Uterus (tissue), 4 donors: ENCODE data around the gene SIGLEC7. TPM values are rescaled to one million over a fixed set of nuclear protein-coding genes. Genes with fewer than 3 reads are reported as not detected.
"Not testable (repeated sequence)": the region's sequence is repeated elsewhere in the genome, so short reads cannot be mapped to it uniquely, and the experiment has no call there.

ENCODE experiments used
- DNase-seq, 2 donors: peaks; one replicate each; pipeline ENCODE4 v3.0.0-alpha.2; 2019 to 2020
- H3K27ac ChIP-seq, 2 donors: fragments of 200-600 bp; sonication (generic); 1 replicate in 1 of 2; 2 replicates in 1 of 2; pipeline ENCODE4 v1.5.1; 2016 to 2018
- H3K27me3 ChIP-seq, 2 donors: fragments of 200-600 bp; sonication (generic); one replicate each; pipeline ENCODE4 v1.5.1; 2018 to 2019; ENCODE audit warnings: control low read depth in 1 of 2
- H3K36me3 ChIP-seq, 2 donors: fragments of 200-600 bp; sonication (generic); one replicate each; pipeline ENCODE4 v1.5.1; 2019; ENCODE audit warnings: control low read depth in 1 of 2
- H3K4me1 ChIP-seq, 2 donors: fragments of 200-600 bp; sonication (generic); one replicate each; pipeline ENCODE4 v1.5.1; 2018 to 2019; ENCODE audit warnings: control low read depth in 1 of 2
- H3K4me3 ChIP-seq, 2 donors: fragments of 200-600 bp; sonication (generic); 1 replicate in 1 of 2; 2 replicates in 1 of 2; pipeline ENCODE4 v1.5.1; 2018 to 2019; ENCODE audit warnings: mild to moderate bottlenecking in 1 of 2
- H3K9me3 ChIP-seq, 2 donors: fragments of 200-600 bp; sonication (generic); one replicate each; pipeline ENCODE4 v1.5.1; 2019; ENCODE audit warnings: control low read depth in 1 of 2
- CTCF ChIP-seq, 4 experiments: fragments of 200-600 bp in 2 of 4; fragments of 450-650 bp in 2 of 4; sonication (generic) in 2 of 4; IDR thresholded peaks; one replicate each; pipeline ENCODE4 v1.5.1; 2016 to 2019; ENCODE audit warnings: antibody characterized with exemption in 4 of 4, mild to moderate bottlenecking in 2 of 4, moderate library complexity in 1 of 4
- POLR2A ChIP-seq, 2 donors: fragments of 450-650 bp; IDR thresholded peaks; one replicate each; pipeline ENCODE4 v1.6.1; 2016; ENCODE audit warnings: antibody characterized with exemption in 2 of 2, mild to moderate bottlenecking in 1 of 2, moderate library complexity in 1 of 2
- intact Hi-C: fragments of 100-400 bp; cut with DNase I; formaldehyde crosslinking; loops from one replicate; pipeline ENCODE4 v1.15.1; 2023; ENCODE audit warnings: low total_unique reads
- total RNA-seq, 4 donors: library from RNA; depleted of rRNA in 3 of 4; stranded (reverse); fragments of >200 nt in 3 of 4; gene quantifications; one replicate each; pipeline versions ENCODE4 v1.1.0 to v1.2.4, GENCODE V29; 2014 to 2023
- donor health status: DM: yes; HTN: yes; CAD: no.

The SIGLEC7 gene
- total RNA-seq, 4 donors from 2014 or later: 0.14 to 0.59 TPM; not detected in 2

- intact Hi-C loops: no loop called here
- Histone ChIP-seq H3K27me3 (no peaks in the 10 kb centered on the region), H3K9me3 (no peaks in the 10 kb centered on the region), H3K4me1 (no peaks in the 10 kb centered on the region), H3K27ac (no peak overlapping the region), H3K36me3 (no peaks in the 10 kb centered on the region), H3K4me3 (no peak overlapping the region)
- DNase-seq: no peak
- TF ChIP-seq CTCF (IDR thresholded peaks at IDR 0.05) (no peak), POLR2A (IDR thresholded peaks at IDR 0.05) (no peak)
Measured at GRCh38 chr19:51137792-51138425, 4.2 kb upstream of the SIGLEC7 start.

- Histone ChIP-seq H3K36me3 (no peaks in the 10 kb centered on the region), H3K4me1 (no peaks in the 10 kb centered on the region), H3K27me3 (no peaks in the 10 kb centered on the region), H3K9me3 (no peaks in the 10 kb centered on the region), H3K27ac (no peak overlapping the region), H3K4me3 (no peak overlapping the region)
- TF ChIP-seq CTCF (IDR thresholded peaks at IDR 0.05) (no peak), POLR2A (IDR thresholded peaks at IDR 0.05) (no peak)
- intact Hi-C loops: no loop called here
- no peak for DNase-seq
Measured at GRCh38 chr19:51138549-51138979, 3.5 kb upstream of the SIGLEC7 start.

- Histone ChIP-seq H3K27me3 (no peaks in the 10 kb centered on the region), H3K27ac (no peak overlapping the region), H3K4me3 (no peak overlapping the region), H3K4me1 (no peaks in the 10 kb centered on the region), H3K36me3 (no peaks in the 10 kb centered on the region), H3K9me3 (no peaks in the 10 kb centered on the region)
- no peak for TF ChIP-seq POLR2A (IDR thresholded peaks at IDR 0.05)
- TF ChIP-seq CTCF (IDR thresholded peaks at IDR 0.05): no peak
- no peak for DNase-seq
- intact Hi-C loops: no loop called here
Measured at GRCh38 chr19:51139299-51140014, 2.6 kb upstream of the SIGLEC7 start.

GRCh38 chr19:51140441-51140840, 1.7 kb upstream of the SIGLEC7 start:
- Histone ChIP-seq H3K4me3 (no peak overlapping the region), H3K9me3 (no peaks in the 10 kb centered on the region), H3K36me3 (no peaks in the 10 kb centered on the region), H3K27ac (no peak overlapping the region), H3K4me1 (no peaks in the 10 kb centered on the region), H3K27me3 (no peaks in the 10 kb centered on the region)
- TF ChIP-seq CTCF (IDR thresholded peaks at IDR 0.05) (no peak), POLR2A (IDR thresholded peaks at IDR 0.05) (no peak)
- no peak for DNase-seq
- intact Hi-C loops: no loop called here

GRCh38 chr19:51141181-51141580, 920 bp upstream of the SIGLEC7 start:
- Histone ChIP-seq H3K4me1 (no peaks in the 10 kb centered on the region), H3K9me3 (no peaks in the 10 kb centered on the region), H3K27me3 (no peaks in the 10 kb centered on the region), H3K27ac (no peak overlapping the region), H3K4me3 (no peak overlapping the region), H3K36me3 (no peaks in the 10 kb centered on the region)
- TF ChIP-seq POLR2A (IDR thresholded peaks at IDR 0.05) (no peak), CTCF (IDR thresholded peaks at IDR 0.05) (no peak)
- intact Hi-C loops: no loop called here
- DNase-seq: no peak

GRCh38 chr19:51142809-51143475, 841 bp downstream of the SIGLEC7 start:
- intact Hi-C loops, H3K27me3 ChIP-seq, DNase-seq, H3K9me3 ChIP-seq, H3K4me1 ChIP-seq, H3K36me3 ChIP-seq, H3K27ac ChIP-seq, H3K4me3 ChIP-seq: not testable (repeated sequence)
